HL-60 (cell line): ENCODE results near the gene CREB3L4.
"Not testable (repeated sequence)": the region's sequence is repeated elsewhere in the genome, so short reads cannot be mapped to it uniquely, and the experiment has no call there.

ENCODE experiments used
- DNase-seq, 2 experiments: peaks; one replicate each; pipeline ENCODE4 v3.0.0-alpha.2; 2010 to 2020; ENCODE audit warnings: low read depth in 1 of 2, low spot score in 1 of 2
- H3K27ac ChIP-seq: fragments of 250-450 bp; sonication (Bioruptor Pico); replicated peaks from 2 replicates; pipeline ENCODE4 v1.5.1; 2020; ENCODE audit warnings: mild to moderate bottlenecking, moderate library complexity
- H3K27me3 ChIP-seq: fragments of 250-450 bp; sonication (Bioruptor Pico); 2 replicates; pipeline ENCODE4 v1.5.1; 2021; ENCODE audit warnings: mild to moderate bottlenecking, moderate library complexity; ENCODE audit not compliant: insufficient read depth, poor library complexity, severe bottlenecking
- H3K4me3 ChIP-seq: replicated peaks from 2 replicates; pipeline ENCODE4 v1.5.1; 2011; ENCODE audit warnings: mild to moderate bottlenecking, control low read depth, low read length; ENCODE audit not compliant: insufficient read depth
- GABPA ChIP-seq: IDR thresholded peaks from 2 replicates; pipeline ENCODE4 v1.6.1; 2012; ENCODE audit warnings: low read depth
- POLR2AphosphoS5 ChIP-seq: IDR thresholded peaks from 2 replicates; pipeline ENCODE4 v1.6.1; 2012; ENCODE audit warnings: low read depth
- SPI1 ChIP-seq: IDR thresholded peaks from 2 replicates; pipeline ENCODE4 v1.6.1; 2012; ENCODE audit warnings: low read depth, mild to moderate bottlenecking, borderline replicate concordance
- TF ChIP-seq, protein P1 (sequence below): IDR thresholded peaks from one replicate; pipeline ENCODE4 v1.5.1; 2011; ENCODE audit warnings: low read length, control low read depth, inconsistent platforms; ENCODE audit not compliant: insufficient read depth
- TF ChIP-seq, protein P2 (sequence below): IDR thresholded peaks from 2 replicates; pipeline ENCODE4 v1.6.1; 2012; ENCODE audit warnings: low read depth; ENCODE audit not compliant: insufficient replicate concordance

Gene CREB3L4

DNA sequence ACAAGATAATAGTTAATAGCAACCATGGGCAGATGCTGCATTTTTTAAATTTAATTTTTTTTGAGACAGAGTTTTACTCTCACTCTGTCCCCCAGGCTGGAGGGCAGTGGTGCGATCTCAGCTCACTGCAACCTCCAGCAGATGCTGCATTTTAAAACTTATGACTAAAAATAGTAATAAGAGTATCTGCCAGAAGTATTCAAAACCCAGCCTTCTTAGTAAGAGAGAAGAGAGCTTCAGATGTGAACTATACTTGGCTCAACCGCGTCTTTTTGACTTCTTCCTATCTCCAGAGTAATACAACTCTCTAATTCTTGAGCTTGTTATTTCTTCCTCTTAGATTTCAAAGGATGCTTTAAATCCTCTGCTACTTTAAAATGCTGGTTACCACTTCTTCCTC lies 27.5 kb downstream of the CREB3L4 start:
- H3K27ac ChIP-seq, result no peak overlapping the region
- DNase-seq, result no peak
- no peak overlapping the region for H3K4me3 ChIP-seq
- H3K27me3 ChIP-seq, result no peaks in the 10 kb centered on the region
- no peak for TF ChIP-seq GABPA
- TF ChIP-seq, protein P1, sequence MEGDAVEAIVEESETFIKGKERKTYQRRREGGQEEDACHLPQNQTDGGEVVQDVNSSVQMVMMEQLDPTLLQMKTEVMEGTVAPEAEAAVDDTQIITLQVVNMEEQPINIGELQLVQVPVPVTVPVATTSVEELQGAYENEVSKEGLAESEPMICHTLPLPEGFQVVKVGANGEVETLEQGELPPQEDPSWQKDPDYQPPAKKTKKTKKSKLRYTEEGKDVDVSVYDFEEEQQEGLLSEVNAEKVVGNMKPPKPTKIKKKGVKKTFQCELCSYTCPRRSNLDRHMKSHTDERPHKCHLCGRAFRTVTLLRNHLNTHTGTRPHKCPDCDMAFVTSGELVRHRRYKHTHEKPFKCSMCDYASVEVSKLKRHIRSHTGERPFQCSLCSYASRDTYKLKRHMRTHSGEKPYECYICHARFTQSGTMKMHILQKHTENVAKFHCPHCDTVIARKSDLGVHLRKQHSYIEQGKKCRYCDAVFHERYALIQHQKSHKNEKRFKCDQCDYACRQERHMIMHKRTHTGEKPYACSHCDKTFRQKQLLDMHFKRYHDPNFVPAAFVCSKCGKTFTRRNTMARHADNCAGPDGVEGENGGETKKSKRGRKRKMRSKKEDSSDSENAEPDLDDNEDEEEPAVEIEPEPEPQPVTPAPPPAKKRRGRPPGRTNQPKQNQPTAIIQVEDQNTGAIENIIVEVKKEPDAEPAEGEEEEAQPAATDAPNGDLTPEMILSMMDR, result no peak
- TF ChIP-seq, protein P2, sequence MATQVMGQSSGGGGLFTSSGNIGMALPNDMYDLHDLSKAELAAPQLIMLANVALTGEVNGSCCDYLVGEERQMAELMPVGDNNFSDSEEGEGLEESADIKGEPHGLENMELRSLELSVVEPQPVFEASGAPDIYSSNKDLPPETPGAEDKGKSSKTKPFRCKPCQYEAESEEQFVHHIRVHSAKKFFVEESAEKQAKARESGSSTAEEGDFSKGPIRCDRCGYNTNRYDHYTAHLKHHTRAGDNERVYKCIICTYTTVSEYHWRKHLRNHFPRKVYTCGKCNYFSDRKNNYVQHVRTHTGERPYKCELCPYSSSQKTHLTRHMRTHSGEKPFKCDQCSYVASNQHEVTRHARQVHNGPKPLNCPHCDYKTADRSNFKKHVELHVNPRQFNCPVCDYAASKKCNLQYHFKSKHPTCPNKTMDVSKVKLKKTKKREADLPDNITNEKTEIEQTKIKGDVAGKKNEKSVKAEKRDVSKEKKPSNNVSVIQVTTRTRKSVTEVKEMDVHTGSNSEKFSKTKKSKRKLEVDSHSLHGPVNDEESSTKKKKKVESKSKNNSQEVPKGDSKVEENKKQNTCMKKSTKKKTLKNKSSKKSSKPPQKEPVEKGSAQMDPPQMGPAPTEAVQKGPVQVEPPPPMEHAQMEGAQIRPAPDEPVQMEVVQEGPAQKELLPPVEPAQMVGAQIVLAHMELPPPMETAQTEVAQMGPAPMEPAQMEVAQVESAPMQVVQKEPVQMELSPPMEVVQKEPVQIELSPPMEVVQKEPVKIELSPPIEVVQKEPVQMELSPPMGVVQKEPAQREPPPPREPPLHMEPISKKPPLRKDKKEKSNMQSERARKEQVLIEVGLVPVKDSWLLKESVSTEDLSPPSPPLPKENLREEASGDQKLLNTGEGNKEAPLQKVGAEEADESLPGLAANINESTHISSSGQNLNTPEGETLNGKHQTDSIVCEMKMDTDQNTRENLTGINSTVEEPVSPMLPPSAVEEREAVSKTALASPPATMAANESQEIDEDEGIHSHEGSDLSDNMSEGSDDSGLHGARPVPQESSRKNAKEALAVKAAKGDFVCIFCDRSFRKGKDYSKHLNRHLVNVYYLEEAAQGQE, result no peak
- no peak for TF ChIP-seq POLR2AphosphoS5
- no peak for TF ChIP-seq SPI1

DNA sequence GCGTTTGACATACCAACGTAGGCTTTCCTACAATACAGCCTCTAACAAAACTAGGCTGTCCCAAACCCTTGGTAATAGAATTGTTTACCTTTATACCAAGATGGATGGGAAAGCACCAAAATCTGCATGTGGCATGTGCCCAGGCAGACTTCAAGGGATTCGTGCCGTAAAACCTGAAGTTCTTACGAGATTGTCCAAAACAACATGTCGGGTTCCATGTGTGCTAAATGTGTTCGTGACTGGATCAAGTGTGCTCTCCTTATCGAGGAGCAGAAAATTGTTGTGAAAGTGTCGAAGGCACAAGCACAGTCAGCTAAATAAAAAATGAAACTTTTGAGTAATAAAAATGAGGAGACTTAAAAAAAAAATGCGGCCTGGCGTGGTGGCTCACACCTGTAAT lies 27.9 kb downstream of the CREB3L4 start:
- no peak overlapping the region for H3K4me3 ChIP-seq
- no peak overlapping the region for H3K27ac ChIP-seq
- no peaks in the 10 kb centered on the region for H3K27me3 ChIP-seq
- TF ChIP-seq, protein P1, result no peak
- TF ChIP-seq SPI1, result no peak
- TF ChIP-seq, protein P2, result no peak
- TF ChIP-seq POLR2AphosphoS5, result no peak
- no peak for TF ChIP-seq GABPA
- DNase-seq, result no peak

DNA sequence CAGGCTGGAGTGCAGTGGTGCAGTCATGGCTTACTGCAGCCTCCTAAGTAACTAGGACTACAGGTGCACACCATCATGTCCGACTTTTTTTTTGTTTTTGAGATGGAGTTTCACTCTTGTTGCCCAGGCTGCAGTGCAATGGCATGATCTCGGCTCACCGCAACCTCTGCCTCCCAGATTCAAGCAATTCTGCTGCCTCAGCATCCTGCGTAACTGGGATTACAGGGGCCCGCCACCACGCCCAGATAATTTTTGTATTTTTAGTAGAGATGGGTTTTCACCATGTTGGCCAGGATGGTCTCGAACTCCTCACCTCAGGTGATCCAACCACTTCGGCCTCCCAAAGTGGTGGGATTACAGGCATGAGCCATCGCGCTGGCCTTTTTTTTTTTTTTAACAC lies 29.2 kb downstream of the CREB3L4 start:
- not testable (repeated sequence) for H3K4me3 ChIP-seq, DNase-seq, H3K27ac ChIP-seq, H3K27me3 ChIP-seq

DNA sequence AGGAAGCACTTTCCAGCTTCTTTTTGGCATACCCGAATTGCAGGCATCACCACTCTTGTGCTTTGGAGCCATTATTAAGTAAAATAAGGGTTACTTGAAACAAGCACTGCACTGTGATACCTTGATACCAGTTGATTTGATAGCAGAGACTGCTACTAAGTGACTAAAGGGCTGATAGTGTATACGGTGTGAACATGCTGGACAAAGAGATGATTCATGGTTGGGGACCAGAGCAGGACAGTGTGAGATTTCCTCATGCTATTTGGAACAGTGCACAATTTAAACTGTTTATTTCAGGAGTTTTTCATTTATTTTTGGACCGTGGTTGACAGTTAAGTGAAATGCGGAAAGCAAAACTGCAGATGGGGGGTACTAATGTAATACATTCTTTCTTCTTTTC lies 32.7 kb downstream of the CREB3L4 start:
- Histone ChIP-seq H3K27ac (no peak overlapping the region), H3K4me3 (no peak overlapping the region), H3K27me3 (no peaks in the 10 kb centered on the region)
- no peak for DNase-seq
- TF ChIP-seq GABPA (no peak), SPI1 (no peak), POLR2AphosphoS5 (no peak)
- TF ChIP-seq, protein P2, result no peak
- TF ChIP-seq, protein P1, result no peak
